HepG2 (cell line): Measurements from ENCODE around the gene BBS9. TPM values are rescaled to one million over a fixed set of nuclear protein-coding genes. Genes with fewer than 3 reads are reported as not detected.

Experiments used
- ATAC-seq: fragments of 200-7000 bp; cut with Tn5 transposase; 3 replicates; pipeline ENCODE4 v1.9.1; 2020; ENCODE audit warnings: mild to moderate bottlenecking, moderate library complexity
- BruUV-seq: library from RNA; stranded (reverse); fragments of 400-500 nt; replicated peaks from 2 replicates; lab custom pipeline; 2021; lab: Mats Ljungman, UMichigan
- CTCF ChIA-PET: fragments of 300-600 bp; formaldehyde crosslinking; extraction: SDS; loops from one replicate; lab custom pipeline; 2021; ENCODE audit warnings: low total read pairs, inconsistent platforms, low intra/inter-chr PET ratio; lab: Yijun Ruan, JAX
- POLR2A ChIA-PET: fragments of 350-600 bp; sonication (Branson Sonifier 250); formaldehyde crosslinking; loops from one replicate; lab custom pipeline; 2020; ENCODE audit warnings: antibody characterized with exemption, inconsistent platforms; lab: Yijun Ruan, JAX
- DNase-seq: peaks from one replicate; pipeline ENCODE4 v3.0.0-alpha.2; 2015; ENCODE audit warnings: low spot score
- FAIRE-seq: peaks from 3 replicates; lab custom pipeline; 2011; peaks lifted over from hg19 to GRCh38; lab: Jason Lieb, UNC
- H2AFZ ChIP-seq: one replicate; pipeline ENCODE4 v1.6.1; 2011; ENCODE audit warnings: low read length, inconsistent platforms
- H3K27ac ChIP-seq: fragments of 300-600 bp; 3 replicates; pipeline ENCODE4 v1.8.0; 2011; ENCODE audit warnings: mixed run types, mild to moderate bottlenecking, mixed read lengths, low read length, inconsistent platforms; ENCODE audit not compliant: insufficient read depth; ENCODE audit errors: extremely low read length
- H3K27me3 ChIP-seq, 2 experiments: fragments of 200-600 bp in 1 of 2; 2 replicates in 1 of 2; 3 replicates in 1 of 2; pipeline versions ENCODE4 v1.6.0 to v1.8.0; 2011; ENCODE audit warnings: low read length in 2 of 2, mild to moderate bottlenecking in 2 of 2, moderate library complexity in 2 of 2, inconsistent platforms in 1 of 2; ENCODE audit not compliant: insufficient read depth in 2 of 2, control insufficient read depth in 1 of 2
- H3K36me3 ChIP-seq, 2 experiments: fragments of 200-600 bp in 1 of 2; replicated peaks in 1 of 2; 2 replicates in 1 of 2; 3 replicates in 1 of 2; pipeline versions ENCODE4 v1.5.1 to v1.8.0; 2011; ENCODE audit warnings: low read length in 2 of 2, inconsistent platforms in 1 of 2; ENCODE audit not compliant: insufficient read depth in 2 of 2, control insufficient read depth in 1 of 2
- H3K4me1 ChIP-seq: 2 replicates; pipeline ENCODE4 v1.5.1; 2012; ENCODE audit warnings: low read length, inconsistent platforms; ENCODE audit not compliant: insufficient read depth
- H3K4me2 ChIP-seq: 2 replicates; pipeline ENCODE4 v1.6.0; 2011; ENCODE audit warnings: low read depth, low read length, inconsistent platforms
- H3K4me3 ChIP-seq, 3 experiments: fragments of 200-600 bp in 1 of 3; sonication (generic), shearing (Covaris generic) in 1 of 3; replicated peaks in 1 of 3; 2 replicates each; pipeline ENCODE4 v1.5.1; 2011 to 2016; ENCODE audit warnings: low read length in 3 of 3, inconsistent platforms in 2 of 3, low read depth in 2 of 3, mild to moderate bottlenecking in 2 of 3, control low read depth in 1 of 3, mixed read lengths in 1 of 3; ENCODE audit not compliant: insufficient read depth in 1 of 3
- H3K79me2 ChIP-seq: one replicate; pipeline ENCODE4 v1.6.1; 2011; ENCODE audit warnings: low read length, inconsistent platforms; ENCODE audit not compliant: insufficient read depth
- H3K9ac ChIP-seq: 2 replicates; pipeline ENCODE4 v1.6.0; 2011; ENCODE audit warnings: mild to moderate bottlenecking, low read depth, low read length, inconsistent platforms; ENCODE audit not compliant: insufficient read depth
- H3K9me3 ChIP-seq: 2 replicates; pipeline ENCODE4 v1.5.1; 2012; ENCODE audit warnings: mild to moderate bottlenecking, low read length
- H4K20me1 ChIP-seq: 2 replicates; pipeline ENCODE4 v1.6.0; 2011; ENCODE audit warnings: inconsistent platforms, mild to moderate bottlenecking, low read length, moderate library complexity; ENCODE audit not compliant: insufficient read depth
- JUND ChIP-seq: sonication (generic); formaldehyde crosslinking; IDR thresholded peaks from 2 replicates; pipeline ENCODE4 v1.8.0; 2022; ENCODE audit warnings: mild to moderate bottlenecking, missing genetic modification reagents
- MEIS2 ChIP-seq: sonication (generic); formaldehyde crosslinking; IDR thresholded peaks from 2 replicates; pipeline ENCODE4 v1.9.0; 2021; ENCODE audit warnings: mild to moderate bottlenecking, missing genetic modification reagents
- NPAS2 ChIP-seq: sonication (generic); formaldehyde crosslinking; IDR thresholded peaks from 2 replicates; pipeline ENCODE4 v1.8.0; 2022; ENCODE audit warnings: mild to moderate bottlenecking, missing genetic modification reagents, borderline replicate concordance
- PAX8 ChIP-seq: sonication (generic); formaldehyde crosslinking; IDR thresholded peaks from 2 replicates; pipeline ENCODE4 v1.8.0; 2022; ENCODE audit warnings: mild to moderate bottlenecking, missing genetic modification reagents, borderline replicate concordance
- RNF2 ChIP-seq: fragments of 450-650 bp; conservative IDR thresholded peaks from 2 replicates; pipeline ENCODE4 v1.6.1; 2016; ENCODE audit warnings: low read depth
- TAF1 ChIP-seq: sonication (generic); formaldehyde crosslinking; IDR thresholded peaks from 2 replicates; pipeline ENCODE4 v1.4.0; 2020; ENCODE audit warnings: missing genetic modification reagents
- ZNF292 ChIP-seq: sonication (generic); formaldehyde crosslinking; IDR thresholded peaks from 2 replicates; pipeline ENCODE4 v1.8.1; 2022; ENCODE audit warnings: mild to moderate bottlenecking, low read depth, missing genetic modification reagents, borderline replicate concordance
- ZNF446 ChIP-seq: sonication (generic); formaldehyde crosslinking; IDR thresholded peaks from 2 replicates; pipeline ENCODE4 v1.5.0; 2020; ENCODE audit warnings: mild to moderate bottlenecking, missing genetic modification reagents
- ZNF549 ChIP-seq: sonication (generic); formaldehyde crosslinking; IDR thresholded peaks from 2 replicates; pipeline ENCODE4 v1.5.0; 2020; ENCODE audit warnings: missing genetic modification reagents
- ZNF597 ChIP-seq: sonication (generic); formaldehyde crosslinking; IDR thresholded peaks from 2 replicates; pipeline ENCODE4 v1.5.0; 2020; ENCODE audit warnings: missing genetic modification reagents
- WGBS: methylation state at CpG from one replicate; pipeline ENCODE4 v1.1.6; 2017; ENCODE audit warnings: low lambda C conversion rate; 5-methylcytosine and 5-hydroxymethylcytosine counted together
- in situ Hi-C: cut with HindIII; loops from 2 replicates; pipeline ENCODE4 v1.10.0; 2017; ENCODE audit warnings: low pct_unique_long_range_greater_than_20kb; ENCODE audit not compliant: extremely low pct_ligation_motif_present
- intact Hi-C: fragments of 100-400 bp; cut with micrococcal nuclease; formaldehyde crosslinking; loops from one replicate; pipeline ENCODE4 v1.10.0; 2022; ENCODE audit not compliant: unreplicated experiment
- polyA plus RNA-seq, 8 experiments: library from polyadenylated mRNA; depleted of rRNA in 3 of 8; stranded (reverse) in 7 of 8; unstranded in 1 of 8; fragments of >200 nt; fragmentation: Illumina TruSeq in 4 of 8; extraction: Trizol in 4 of 8; gene quantifications; 2 replicates each; pipeline versions ENCODE4 v1.2.1 to v1.2.3, GENCODE V29; 2011 to 2016; ENCODE audit warnings: low read depth in 4 of 8, missing spikeins in 1 of 8, mixed read lengths in 1 of 8; ENCODE audit not compliant: insufficient read depth in 1 of 8
- total RNA-seq, 5 experiments: library from RNA; depleted of rRNA; stranded (reverse); fragments of >200 nt; fragmentation: Illumina TruSeq; extraction: Trizol; gene quantifications; 2 replicates each; pipeline ENCODE4 v1.2.3, GENCODE V29; 2016; ENCODE audit warnings: low read depth in 1 of 5

Gene BBS9
- total and polyA plus RNA-seq, 2 of the 13 experiments (the other 11 are each of a cell fraction or from before 2014, with no cell fraction given): 5.1 to 7.8 TPM

GRCh38 chr7:33411020-33411419, 281.7 kb downstream of the BBS9 start:
- CTCF ChIA-PET: no interaction called here
- H3K79me2 ChIP-seq: no peaks in the 10 kb centered on the region
- in situ Hi-C loops: no loop called here
- H3K9ac ChIP-seq: no peak overlapping the region
- no peak overlapping the region for H3K27ac ChIP-seq
- H3K4me3 ChIP-seq: no peak overlapping the region
- no peaks in the 10 kb centered on the region for H3K9me3 ChIP-seq
- POLR2A ChIA-PET: no interaction called here
- WGBS: 73% methylated on average over 3 of the region's 3 CpGs
- ATAC-seq: no peak
- no peak for FAIRE-seq
- H3K27me3 ChIP-seq: no peaks in the 10 kb centered on the region
- TF ChIP-seq JUND (CRISPR knock-in tag) (no peak), MEIS2 (CRISPR knock-in tag) (no peak), ZNF597 (CRISPR knock-in tag) (no peak), ZNF292 (CRISPR knock-in tag) (no peak), TAF1 (no peak), ZNF549 (CRISPR knock-in tag) (no peak), ZNF446 (CRISPR knock-in tag) (no peak), NPAS2 (CRISPR knock-in tag) (no peak), RNF2 (no peak), PAX8 (CRISPR knock-in tag) (no peak)
- no TSS peak for BruUV-seq
- intact Hi-C loops: no loop called here
- H4K20me1 ChIP-seq: no peaks in the 10 kb centered on the region
- no peaks in the 10 kb centered on the region for H3K36me3 ChIP-seq
- no peak overlapping the region for H3K4me2 ChIP-seq
- no peaks in the 10 kb centered on the region for H3K4me1 ChIP-seq
- DNase-seq: no peak
- no peak overlapping the region for H2AFZ ChIP-seq
